Hippocampal formation (tissue), 2 donors: ENCODE measurements around the gene NFIX.
A peak's percentile ranks its signal among the peaks of the same experiment; 100 is the strongest.

ENCODE experiments used
- DNase-seq, 2 donors: peaks; one replicate each; lab custom pipeline; 2025; lab: John Stamatoyannopoulos, UW

The NFIX gene

DNA sequence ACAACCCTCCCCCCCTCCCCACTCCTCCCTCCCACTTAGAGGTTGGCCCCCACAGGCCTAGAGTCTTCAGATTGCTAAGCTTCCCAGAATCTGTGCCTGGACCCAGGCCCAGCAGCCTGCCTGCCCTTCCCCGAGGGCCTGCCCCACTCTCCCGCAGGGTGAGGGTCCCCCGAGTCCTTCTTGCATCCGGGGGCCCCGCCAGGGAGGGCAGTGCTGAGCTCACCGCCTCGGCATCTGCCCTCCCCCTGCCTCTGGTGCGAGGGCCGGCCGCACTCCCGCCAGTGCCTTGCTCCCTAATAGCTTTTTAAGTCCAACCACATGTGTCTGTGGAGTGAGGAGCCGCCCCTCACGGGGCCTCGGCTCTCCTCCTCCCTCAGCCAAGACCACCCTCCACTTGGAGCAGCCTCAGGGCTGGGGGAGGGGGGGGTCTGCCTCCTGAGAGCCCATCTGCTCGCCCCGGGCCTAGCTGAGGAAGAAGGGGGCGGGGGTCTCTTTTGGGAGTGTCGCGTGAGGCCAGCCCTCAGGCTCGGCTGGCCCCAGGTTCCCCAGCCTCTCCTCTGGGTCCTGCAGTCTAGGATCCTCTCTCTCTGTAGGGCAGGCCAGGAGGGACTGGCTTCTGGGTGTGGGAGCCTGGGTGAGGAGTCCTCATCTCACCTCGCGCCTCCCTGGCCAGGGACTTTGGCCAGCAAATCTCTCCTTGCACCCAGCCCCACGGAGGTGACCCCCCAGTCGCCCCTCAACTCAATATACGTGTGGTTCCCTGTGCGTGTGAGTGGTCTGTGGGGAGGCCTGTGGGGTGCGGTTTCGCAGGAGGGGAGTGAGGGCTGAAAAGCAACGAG, 60.2 kb downstream of the NFIX start:
- no peak for DNase-seq

DNA sequence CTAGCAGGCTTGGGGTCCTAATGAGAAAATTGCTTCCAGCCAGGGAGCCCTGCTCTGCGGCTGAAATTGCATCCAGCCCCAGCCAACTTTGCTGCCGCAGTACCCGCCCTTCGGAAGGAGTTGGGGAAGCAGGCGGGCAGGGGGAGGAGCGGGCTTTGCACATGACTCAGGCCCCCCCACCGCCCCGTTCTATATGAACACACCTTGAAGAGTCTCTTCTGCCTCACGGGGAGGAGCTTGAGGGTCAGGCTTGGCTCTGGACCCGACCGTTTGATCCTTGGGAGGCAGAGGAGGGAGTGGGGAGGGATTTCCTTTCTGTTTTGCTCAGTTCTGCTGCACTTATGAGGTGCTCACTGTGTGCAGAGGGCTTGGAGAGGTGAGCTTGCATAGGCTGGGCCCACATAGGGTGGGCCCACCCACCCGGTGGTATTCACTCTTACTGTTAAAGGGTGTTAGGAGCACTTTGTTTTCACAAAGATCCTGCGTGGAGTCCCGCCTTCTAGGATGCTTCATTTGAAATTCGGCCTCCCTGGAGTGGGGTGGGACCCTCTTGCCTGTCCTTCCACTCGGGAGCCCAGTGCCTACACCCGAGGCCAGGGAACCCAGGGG, 60.9 kb downstream of the NFIX start:
- DNase-seq: no peak

DNA sequence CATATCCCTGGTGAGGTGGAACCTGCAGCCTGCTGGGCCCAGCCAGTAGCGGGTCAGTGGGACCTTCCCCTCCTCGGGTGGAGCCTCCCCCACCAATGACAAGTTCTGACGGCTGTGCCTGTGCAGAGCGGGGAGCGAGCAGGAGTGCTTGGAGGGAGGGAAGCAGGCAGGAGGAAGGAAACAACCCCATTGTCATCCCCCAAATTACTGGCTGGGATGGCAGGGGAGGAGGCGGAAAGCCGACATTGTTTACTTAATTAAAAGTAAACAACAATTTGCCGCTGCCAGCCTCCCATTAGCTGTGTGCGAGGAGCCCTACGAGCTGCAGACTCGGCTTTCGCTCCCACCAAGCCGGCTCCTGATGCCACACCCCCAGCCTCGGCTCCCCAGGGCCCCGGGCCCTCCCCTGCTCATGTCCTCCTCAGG, 61.9 kb downstream of the NFIX start:
- no peak for DNase-seq

DNA sequence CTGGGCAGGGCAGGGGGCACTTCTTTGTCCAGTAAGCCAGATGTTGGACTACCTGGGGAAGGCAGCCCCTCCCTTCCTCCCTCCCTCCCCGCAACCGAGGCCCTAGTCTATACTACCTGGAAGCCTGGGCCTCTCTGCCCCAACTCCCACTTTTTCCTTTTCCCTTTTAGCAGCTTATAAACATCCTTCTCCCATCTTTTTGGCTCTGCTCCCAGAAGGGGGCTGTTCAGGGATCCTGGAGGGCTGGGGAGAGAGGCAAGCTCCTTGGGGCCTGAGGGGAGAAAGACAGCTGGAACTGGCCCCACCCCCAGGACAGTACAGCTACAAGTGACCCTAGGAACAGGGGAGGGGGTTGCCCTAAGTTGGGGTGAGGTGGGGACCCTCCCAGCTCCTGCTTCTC, 62.5 kb downstream of the NFIX start:
- no peak for DNase-seq

DNA sequence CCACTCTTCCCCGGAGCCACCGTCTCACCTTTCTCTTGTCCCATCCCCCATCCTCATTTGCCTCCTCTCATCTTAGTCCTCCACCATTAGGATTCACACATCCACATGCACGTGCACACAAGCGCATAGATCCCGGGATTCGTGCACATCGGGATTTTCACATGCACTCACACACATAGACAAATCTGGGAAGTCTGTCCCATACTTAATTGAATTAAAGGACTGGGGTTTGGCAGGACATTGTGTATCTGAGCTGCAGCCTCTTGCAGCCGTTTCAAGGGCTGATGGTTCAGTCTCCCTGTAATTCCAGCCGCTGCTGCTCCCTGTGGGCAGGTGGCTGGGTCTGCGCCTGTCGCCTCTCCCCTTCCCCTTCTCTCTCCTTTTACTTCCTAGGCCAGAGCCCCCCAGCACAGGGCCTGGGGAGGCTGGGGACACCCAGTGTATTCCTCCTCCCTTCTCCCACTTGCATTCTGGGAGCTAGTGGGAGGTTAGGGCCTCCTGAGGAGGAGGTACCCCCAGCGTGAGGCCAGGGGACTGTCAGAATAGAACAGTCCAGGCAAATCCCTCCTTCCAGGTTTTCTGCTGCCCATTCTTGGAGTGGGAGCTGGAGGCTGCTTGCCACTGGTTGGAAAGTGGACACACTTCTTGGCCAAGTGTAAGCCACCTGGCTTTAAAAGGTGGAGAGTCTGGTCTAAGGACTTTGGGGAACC, 63.8 kb downstream of the NFIX start:
- no peak for DNase-seq

DNA sequence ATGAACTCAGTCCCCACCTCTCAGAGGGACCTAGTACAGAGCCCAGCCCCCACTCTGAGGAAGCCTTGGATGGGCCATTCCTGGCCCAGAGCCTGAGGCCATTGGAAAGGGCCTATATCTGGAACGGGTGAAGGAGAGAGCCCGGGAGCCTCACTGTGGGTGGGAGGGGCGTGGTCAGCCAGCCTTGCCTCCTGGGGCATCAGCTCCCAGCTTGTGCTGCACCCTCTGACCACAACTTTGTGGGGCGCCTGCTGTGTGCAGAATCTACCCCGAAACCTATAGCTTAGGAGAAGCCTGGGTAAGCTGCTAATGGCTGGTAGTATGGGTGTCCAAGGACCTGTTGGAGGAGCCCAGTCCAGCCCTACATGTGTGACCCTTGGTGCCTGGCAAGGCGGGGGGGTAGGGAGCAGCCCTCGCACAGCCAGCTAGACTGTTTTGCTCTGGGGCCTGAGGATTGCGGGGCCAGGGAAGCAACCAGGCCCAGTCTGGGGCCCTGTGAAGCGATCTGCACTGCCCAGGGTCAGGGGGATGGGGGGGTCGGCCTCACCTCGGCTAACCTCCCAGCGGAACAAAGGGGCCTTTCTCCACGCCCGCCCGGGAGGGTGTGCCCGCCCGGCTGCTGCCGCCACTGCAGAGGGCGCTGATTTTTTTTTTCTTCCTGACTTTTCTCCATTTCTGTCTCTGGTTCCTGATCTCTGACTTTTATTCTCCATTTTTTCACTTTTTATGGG, 65.1 kb downstream of the NFIX start:
- DNase-seq: no peak

DNA sequence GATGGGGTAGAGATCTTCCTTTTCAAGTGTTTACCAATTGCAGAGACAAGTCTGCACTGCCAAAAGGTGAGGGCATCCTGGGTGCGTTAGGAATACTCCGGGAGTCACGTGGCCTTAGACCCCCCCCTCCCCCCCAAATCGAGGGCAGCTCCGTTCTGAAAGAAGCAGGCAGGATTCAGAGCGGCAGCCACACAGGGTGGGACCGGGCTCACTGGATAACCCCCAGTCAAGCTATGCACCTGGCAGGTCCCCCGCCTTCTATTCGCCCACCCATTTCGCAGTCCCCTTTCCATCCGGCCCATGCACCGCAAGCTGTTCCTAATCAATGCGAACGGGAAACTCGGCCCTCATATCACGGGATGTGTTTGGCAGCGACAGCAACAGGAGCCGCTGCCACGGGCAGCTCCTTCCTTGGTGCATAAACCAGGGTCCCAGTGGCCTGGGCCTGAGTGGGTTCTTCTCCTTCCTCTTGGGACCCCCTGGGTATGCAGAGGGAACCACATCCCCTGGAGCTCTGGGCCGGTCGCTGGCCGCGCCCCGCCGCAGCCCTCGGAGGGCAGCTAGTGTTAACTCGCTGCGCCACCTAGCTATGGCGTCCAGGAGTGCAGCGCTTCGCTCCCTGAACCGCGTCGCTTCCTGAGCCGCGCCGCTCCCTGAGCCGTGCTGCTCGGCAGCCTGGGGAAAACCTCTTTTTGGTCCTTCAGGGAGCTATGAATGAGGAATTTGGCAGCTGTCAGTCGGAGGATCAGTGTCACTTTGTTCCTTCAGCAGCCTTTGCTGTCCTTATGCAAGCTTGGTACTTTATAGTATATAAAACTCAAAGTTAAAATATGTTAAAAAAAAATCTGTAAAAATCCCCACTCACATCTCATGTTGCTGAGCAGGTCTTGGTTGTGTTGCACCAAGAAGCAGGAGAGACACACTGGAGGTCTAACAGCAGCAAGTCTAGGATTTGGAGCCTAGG, 66.0 kb downstream of the NFIX start:
- peak; percentile 79 to 80 for DNase-seq

DNA sequence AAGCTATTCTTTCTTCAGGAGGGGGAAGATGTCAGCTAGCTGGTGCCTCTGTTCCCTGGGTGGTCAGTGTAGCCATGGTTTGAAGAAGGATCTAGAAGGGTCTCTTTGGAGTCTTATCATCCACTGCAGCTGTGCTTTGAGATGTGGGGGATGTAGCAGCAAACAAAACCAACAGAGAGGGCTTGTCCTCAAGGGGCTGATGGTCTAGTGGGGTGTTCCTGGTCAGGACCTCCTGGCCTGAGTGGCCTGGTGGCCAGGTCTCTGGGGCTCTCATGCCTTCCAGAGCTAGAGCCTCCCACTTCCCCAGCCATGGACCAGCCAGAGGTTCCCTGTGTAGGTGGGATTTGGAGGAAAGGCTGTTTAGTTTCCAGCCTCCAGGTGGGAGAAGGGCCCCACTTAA, 67.0 kb downstream of the NFIX start:
- no peak for DNase-seq

DNA sequence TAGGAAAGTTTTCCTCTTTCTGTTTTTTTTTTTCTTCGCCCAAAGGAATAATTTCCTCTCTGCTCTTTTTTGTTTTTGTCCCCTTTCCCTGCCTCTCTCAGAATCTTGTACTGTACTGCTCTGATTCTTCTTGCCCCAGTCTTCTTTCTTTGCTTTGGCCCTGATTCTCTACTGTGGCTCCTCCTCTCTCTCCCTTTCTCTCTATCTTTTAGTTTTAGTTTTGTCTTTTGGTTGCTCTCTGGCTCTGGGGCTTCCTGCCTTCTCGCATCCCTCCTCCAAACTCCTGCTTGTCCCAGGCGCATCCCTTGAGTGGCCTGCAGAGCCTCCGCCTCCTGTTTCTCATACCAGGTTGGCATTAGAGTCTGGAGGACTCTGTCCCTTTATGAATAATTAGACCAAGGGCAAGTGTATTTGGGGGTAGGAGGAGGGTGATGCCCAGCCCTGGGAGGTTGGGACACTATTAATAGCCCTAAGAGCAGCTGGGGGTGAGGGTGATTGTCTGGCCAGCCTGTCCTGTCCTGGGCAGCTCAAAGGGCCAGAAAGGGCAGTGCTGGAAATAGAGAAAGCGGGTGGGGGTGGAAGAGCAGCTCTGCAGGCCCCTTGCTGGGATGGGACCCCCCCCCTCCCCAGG, 68.3 kb downstream of the NFIX start:
- DNase-seq: no peak

DNA sequence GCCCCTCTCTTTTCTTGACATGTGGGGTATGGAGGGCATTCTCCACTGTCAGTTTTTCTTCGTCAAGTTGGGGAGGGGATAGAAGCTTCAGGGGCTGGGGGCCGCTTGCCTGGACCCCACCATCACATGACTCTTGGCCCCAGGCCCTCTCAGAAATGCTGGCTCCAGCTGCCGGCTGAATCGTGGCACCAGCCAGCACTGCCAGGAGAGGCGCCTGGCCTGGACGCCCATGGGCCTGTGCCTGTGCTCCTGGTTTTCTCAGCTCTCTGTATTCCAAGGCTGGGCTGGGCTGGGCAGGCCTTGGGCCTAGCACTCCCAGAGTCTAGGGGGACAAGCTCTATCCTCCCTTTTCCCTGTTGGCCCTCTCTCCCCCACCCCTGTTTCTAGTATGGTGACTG, 68.8 kb downstream of the NFIX start:
- no peak for DNase-seq

DNA sequence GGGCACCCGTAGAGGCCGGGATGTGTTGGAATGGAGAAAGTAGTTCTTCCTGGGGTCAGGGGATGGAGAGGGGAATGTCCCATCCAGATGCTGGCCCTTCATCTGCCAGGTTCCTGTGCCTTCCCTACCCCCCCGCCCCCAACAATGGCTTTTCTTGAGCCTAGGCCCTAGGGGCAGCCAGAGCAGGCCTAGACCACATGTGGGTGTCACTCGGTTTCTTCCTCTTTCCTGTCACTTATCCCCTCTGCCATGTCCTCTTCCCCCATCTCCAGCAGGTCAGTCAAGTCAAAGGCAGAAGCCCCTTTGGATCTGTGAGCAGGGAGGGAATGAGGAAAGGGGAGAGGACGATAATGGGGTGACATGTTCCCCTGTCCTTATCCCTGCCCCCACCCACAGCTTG, 71.0 kb downstream of the NFIX start:
- no peak for DNase-seq

DNA sequence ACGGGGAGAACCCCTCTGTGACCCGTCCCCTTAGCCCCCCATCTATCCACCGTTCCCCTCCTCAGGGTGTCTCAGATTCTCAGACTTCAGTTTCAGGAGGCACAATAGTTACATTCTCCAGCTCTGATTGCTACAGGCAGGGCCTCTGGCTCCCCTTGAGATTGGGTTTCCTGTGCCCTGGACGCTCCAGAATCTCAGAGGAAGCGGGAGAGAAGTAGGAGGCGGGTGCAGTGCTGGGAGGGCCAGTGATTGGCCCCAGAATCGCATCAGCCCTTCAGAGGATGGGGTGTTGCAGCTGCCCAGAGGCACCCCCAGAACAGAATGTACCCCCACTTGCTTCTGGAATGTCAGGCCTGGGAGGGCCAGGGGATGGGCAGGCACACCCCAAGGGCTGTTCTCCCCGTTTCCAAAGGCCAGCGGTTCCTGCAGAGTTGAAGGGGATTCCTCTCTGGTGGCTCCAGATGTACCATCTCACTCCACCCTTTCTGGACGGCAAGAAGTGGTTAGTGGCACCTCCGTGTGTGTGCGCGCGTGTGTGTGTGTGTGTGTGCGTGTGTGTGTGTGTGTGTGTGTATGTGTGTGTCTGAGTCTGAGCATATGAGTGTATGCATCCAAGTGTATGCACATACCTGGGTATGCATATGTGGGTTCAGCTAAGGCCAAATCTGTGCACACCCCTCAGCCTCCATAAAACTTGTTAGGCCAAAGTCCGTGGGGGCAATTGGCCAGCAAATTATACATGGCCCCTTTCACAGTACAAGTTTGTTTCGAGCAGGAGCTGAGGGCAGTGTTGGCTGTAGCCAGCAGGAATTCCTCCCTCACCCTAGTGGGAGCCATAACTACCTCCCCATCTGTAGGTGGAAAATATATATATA, 71.9 kb downstream of the NFIX start:
- no peak for DNase-seq

DNA sequence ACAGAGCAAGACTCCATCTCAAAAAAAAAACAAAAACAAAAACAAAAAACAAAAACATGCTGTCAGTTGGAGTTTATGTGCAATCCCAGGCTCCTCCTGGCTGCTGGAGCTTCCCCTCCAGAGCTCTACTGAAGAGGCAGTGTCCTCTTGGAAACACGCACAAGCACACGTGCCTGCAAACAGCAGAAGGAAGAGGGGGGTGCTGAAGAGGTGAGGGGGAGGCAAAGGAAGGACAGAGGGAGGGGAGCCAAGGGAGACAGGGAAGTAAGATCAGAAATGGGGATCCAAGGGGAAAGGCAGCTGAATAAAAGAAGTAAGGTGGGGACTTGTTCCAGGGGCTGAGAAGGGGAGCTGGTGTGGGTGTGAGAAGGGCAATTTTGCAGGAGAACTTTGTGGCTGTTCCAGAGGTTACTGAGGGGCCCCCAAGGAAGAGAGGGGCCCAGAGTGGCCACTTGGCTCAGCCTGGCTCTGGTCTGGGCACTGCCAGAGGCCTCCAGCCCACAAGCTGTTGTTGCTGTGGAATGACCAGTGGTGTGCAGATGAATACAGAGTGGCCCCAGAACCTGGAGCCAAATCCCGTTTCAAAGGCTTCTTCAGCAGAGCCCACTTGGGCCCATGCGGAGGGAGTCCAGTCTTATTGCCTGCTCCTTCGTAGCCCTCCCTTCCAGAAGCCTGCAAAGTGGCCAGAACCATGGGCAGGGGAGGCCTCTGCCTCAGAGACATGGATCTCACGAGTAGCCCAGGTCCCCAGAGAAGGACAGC, 73.0 kb downstream of the NFIX start:
- DNase-seq: no peak

DNA sequence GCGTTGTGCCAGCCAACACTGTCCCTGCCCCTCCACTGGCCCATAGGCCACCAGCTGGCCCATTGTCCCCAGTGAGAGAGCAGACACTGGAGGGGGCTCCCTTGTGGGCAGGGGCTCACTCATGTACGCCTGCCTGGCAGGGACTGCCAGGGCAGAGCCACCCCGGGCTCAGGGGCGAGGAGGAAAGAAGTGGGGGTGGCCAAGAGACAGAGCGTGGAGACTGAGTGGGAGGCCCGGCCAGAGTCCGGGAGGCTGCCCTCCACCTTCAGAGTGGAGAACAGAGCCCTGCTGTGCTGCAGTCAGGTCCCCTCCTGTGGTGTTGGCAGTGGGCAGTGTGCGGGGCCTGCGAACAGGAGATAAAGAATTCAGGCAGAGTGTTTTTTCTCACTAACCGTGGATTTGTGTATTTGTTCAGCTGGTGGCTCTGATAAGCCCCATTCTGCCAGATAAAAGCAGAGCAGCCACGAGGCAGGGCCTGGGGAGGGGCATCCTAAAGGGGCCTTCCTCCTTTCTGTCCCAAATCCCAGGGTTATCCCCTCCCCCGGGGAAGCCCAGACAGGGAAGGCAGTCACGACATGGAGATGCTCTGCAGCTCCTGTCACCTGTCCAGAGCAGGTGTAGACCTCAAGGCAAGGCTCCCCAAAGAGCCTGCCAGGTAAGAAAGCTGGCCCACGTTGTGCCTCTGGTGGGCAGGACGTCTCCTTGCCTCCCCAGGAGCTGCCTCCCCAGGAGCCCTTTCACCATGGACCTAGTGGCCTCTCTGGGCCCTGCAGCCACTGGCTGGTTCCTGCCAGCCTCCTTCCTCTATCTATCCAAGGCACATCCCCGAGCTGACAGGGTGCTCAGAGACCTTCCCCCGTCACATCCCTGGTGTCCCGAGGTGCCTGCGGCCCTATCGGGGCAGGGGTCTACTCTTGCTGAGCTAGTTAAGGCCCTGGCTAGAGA, 74.4 kb downstream of the NFIX start:
- no peak for DNase-seq

DNA sequence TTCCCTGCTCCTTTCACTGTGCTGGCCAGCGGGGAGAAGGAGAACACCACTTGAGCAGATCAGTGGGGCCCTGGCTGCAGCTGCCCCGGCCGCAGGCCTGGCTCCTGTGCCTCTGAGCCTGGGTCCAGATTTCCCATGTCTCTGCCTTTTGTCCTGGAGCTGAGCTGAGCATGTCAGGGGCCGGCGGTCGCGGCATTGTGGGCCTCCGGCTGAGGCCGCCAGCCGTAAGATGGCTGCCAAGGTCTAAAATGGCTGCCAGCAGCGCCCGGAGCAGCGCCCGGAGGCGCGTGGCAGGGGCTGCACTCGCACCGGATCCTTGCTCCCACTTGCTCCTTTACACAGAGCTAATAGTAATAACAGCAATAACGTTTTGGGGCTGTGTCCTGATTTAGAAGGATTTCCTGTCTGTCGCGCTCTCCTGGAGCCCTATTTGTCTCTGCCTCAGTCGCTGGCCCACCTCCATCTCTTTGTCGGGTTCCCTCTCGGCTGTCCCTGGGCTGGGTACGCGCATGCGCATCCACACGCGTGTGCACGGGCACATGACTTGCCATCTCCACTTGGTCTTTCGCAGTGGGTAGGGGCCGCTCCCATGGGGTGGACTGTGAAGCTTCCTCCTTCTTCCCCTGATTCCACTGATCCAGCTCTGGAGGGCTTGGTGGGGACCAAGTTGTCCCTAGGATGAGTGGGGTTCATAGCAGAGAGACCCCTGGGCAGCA, 75.3 kb downstream of the NFIX start:
- no peak for DNase-seq

DNA sequence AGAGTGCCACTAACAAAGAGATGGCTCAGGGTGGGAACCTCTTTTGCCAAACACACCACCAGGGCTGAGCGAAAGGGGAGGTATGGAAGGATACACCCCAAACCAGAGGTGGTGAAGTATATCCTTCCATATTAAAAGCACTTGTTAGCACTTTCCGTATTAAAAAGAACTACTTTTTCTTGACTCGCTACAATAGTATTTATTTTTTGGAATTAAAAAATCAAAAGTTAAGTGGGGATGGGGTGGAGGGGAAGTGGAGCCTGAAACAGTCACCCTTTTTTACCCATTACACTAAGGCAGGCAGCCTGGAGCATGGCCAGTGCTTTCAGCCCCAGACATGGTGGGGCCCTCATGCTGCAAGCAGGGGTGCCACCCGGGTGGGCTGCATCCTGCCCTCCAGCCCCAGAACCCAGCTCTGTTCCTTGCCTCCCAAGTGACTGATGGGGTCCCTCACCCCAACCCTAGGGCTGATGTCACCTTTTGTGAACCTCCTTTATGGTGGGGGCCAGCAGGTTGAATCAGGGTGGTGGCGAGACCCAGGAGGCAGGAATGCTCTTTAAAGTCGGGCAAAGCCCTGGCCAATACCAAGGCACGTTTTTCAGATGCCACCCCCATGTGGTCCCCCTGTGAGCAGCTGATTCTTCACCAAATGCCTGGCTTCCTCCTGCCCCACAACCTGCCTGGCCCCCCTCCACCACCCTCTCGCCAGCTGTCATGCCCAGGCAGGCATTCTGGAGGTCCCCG, 76.3 kb downstream of the NFIX start:
- no peak for DNase-seq
